HEK293T (cell line): Measurements from ENCODE around the gene SLX4IP.

Experiments used
- ELF4 ChIP-seq: fragments of 450-650 bp; IDR thresholded peaks from 2 replicates; pipeline ENCODE4 v1.6.1; 2017; ENCODE audit warnings: antibody characterized with exemption
- NFRKB ChIP-seq: fragments of 450-650 bp; IDR thresholded peaks from 2 replicates; pipeline ENCODE4 v1.6.1; 2016; ENCODE audit warnings: mild to moderate bottlenecking, moderate library complexity
- SP1 ChIP-seq: fragments of 450-650 bp; IDR thresholded peaks from 2 replicates; pipeline ENCODE4 v1.6.1; 2017

- TF ChIP-seq ELF4 (no peak), SP1 (no peak), NFRKB (no peak)
Measured at GRCh38 chr20:10675450-10675848, 240.3 kb downstream of the SLX4IP start.
